HG03039 (cell line): ENCODE data around the gene OASL.
"Not testable (repeated sequence)": the region's sequence is repeated elsewhere in the genome, so short reads cannot be mapped to it uniquely, and the experiment has no call there.

Experiments
- ATAC-seq: cut with Tn5 transposase; IDR thresholded peaks from one replicate; pipeline ENCODE4 v1.9.1; 2021; ENCODE audit warnings: mild to moderate bottlenecking, moderate library complexity; ENCODE audit not compliant: unreplicated experiment

The OASL gene

GRCh38 chr12:121060149-121061001 is 21.3 kb upstream of the OASL start:
- ATAC-seq, result peak; percentile 67

GRCh38 chr12:121059031-121059898 is 20.2 kb upstream of the OASL start:
- no peak for ATAC-seq

GRCh38 chr12:121057794-121058193 is 18.7 kb upstream of the OASL start:
- ATAC-seq, result no peak

GRCh38 chr12:121053706-121054105 is 14.7 kb upstream of the OASL start:
- ATAC-seq, result no peak

GRCh38 chr12:121050725-121051124 is 11.7 kb upstream of the OASL start:
- no peak for ATAC-seq

- no peak for ATAC-seq
Measured at GRCh38 chr12:121048442-121048841, 9.4 kb upstream of the OASL start.

- not testable (repeated sequence) for ATAC-seq
Measured at GRCh38 chr12:121047400-121047799, 8.4 kb upstream of the OASL start.

GRCh38 chr12:121043067-121043466 is 4.0 kb upstream of the OASL start:
- no peak for ATAC-seq

GRCh38 chr12:121036810-121037326 is 2.2 kb downstream of the OASL start:
- no peak for ATAC-seq

GRCh38 chr12:121034616-121035305 is 4.3 kb downstream of the OASL start:
- ATAC-seq, result no peak

GRCh38 chr12:121033625-121034349 is 5.3 kb downstream of the OASL start:
- ATAC-seq, result no peak

GRCh38 chr12:121030576-121031212 is 8.4 kb downstream of the OASL start:
- no peak for ATAC-seq

GRCh38 chr12:121026274-121027045 is 12.6 kb downstream of the OASL start:
- ATAC-seq, result no peak

GRCh38 chr12:121025442-121026226 is 13.4 kb downstream of the OASL start:
- no peak for ATAC-seq

- no peak for ATAC-seq
Measured at GRCh38 chr12:121023799-121024198, 15.2 kb downstream of the OASL start.

GRCh38 chr12:121022713-121023112 is 16.3 kb downstream of the OASL start:
- ATAC-seq, result no peak

GRCh38 chr12:121021754-121022153 is 17.3 kb downstream of the OASL start:
- ATAC-seq, result no peak

- ATAC-seq, result no peak
Measured at GRCh38 chr12:121018860-121019617, 20.0 kb downstream of the OASL start.
